Brain microvascular endothelial cell (primary cell): Measurements from ENCODE around the gene SF1.

Experiments
- DNase-seq: peaks from one replicate; pipeline ENCODE4 v3.0.0-alpha.2; 2020
- H3K27ac ChIP-seq: fragments of 250-450 bp; sonication (Bioruptor Pico); 2 replicates; pipeline ENCODE4 v1.5.1; 2020; ENCODE audit warnings: mild to moderate bottlenecking, moderate library complexity
- H3K27me3 ChIP-seq: fragments of 250-450 bp; sonication (Bioruptor Pico); replicated peaks from 2 replicates; pipeline ENCODE4 v1.5.1; 2020; ENCODE audit warnings: mild to moderate bottlenecking
- H3K36me3 ChIP-seq: fragments of 250-450 bp; sonication (Bioruptor Pico); replicated peaks from 2 replicates; pipeline ENCODE4 v1.5.1; 2020; ENCODE audit warnings: mild to moderate bottlenecking
- H3K4me3 ChIP-seq: 2 replicates; pipeline ENCODE4 v1.5.1; 2011; ENCODE audit warnings: low read depth, mild to moderate bottlenecking, control low read depth, low read length, moderate library complexity
- CTCF ChIP-seq: IDR thresholded peaks from 2 replicates; pipeline ENCODE4 v1.5.1; 2011; ENCODE audit warnings: low read depth, mild to moderate bottlenecking, moderate library complexity, low read length, control low read depth, inconsistent platforms; ENCODE audit errors: missing control alignments
- in situ Hi-C: cut with HindIII; loops from 2 replicates; pipeline ENCODE4 v1.10.0; 2017; ENCODE audit warnings: low sequenced_read_pairs, low pct_ligation_motif_present

The SF1 gene

GRCh38 chr11:64743591-64744543 is 34.5 kb downstream of the SF1 start, which contains the start of gene RASGRP2:
RASGRP2 (minus strand) TSS chr11:64744142; CDS start chr11:64742866, 1,276 bp downstream.
- no peaks in the 10 kb centered on the region for H3K36me3 ChIP-seq
- DNase-seq: no peak
- peak; percentile 76 for TF ChIP-seq CTCF
- peak within 1 kb of the TSS; percentile 35 for H3K4me3 ChIP-seq
- H3K27me3 ChIP-seq: peaks cover 10% of the 10 kb centered on the region
- H3K27ac ChIP-seq: no peak within 1 kb of the TSS
- in situ Hi-C loops: no loop called here

GRCh38 chr11:64742889-64743590 is 35.3 kb downstream of the SF1 start:
- Histone ChIP-seq H3K36me3 (no peaks in the 10 kb centered on the region), H3K27me3 (peaks cover 10% of the 10 kb centered on the region), H3K4me3 (peak overlapping the region; percentile 24), H3K27ac (no peak overlapping the region)
- in situ Hi-C loops: no loop called here
- TF ChIP-seq CTCF: peak; percentile 70
- DNase-seq: no peak

GRCh38 chr11:64742087-64742888 is 36.1 kb downstream of the SF1 start:
- in situ Hi-C loops: no loop called here
- peaks cover 10% of the 10 kb centered on the region for H3K27me3 ChIP-seq
- DNase-seq: no peak

GRCh38 chr11:64741375-64742086 is 36.8 kb downstream of the SF1 start:
- DNase-seq: no peak
- Histone ChIP-seq H3K36me3 (no peaks in the 10 kb centered on the region), H3K27me3 (peaks cover 10% of the 10 kb centered on the region), H3K4me3 (no peak overlapping the region), H3K27ac (no peak overlapping the region)
- no peak for TF ChIP-seq CTCF
- in situ Hi-C loops: no loop called here

More at GRCh38 chr11:64742087-64742888, 36.1 kb downstream of the SF1 start:
- no peak for TF ChIP-seq CTCF
- no peaks in the 10 kb centered on the region for H3K36me3 ChIP-seq
- H3K27ac ChIP-seq: no peak overlapping the region
- H3K4me3 ChIP-seq: peak overlapping the region; percentile 24

GRCh38 chr11:64739871-64740270 is 38.5 kb downstream of the SF1 start:
- H3K36me3 ChIP-seq: no peaks in the 10 kb centered on the region
- H3K27me3 ChIP-seq: peaks cover 10% of the 10 kb centered on the region
- DNase-seq: no peak
- no peak overlapping the region for H3K27ac ChIP-seq
- no peak overlapping the region for H3K4me3 ChIP-seq
- TF ChIP-seq CTCF: no peak
- in situ Hi-C loops: no loop called here
